K562 (cell line): ENCODE measurements around the gene CRKL. TPM values are rescaled to one million over a fixed set of nuclear protein-coding genes. Genes with fewer than 3 reads are reported as not detected.
A peak's percentile ranks its signal among the peaks of the same experiment; 100 is the strongest.

Source experiments
- CREB1 ChIP-seq, 2 experiments: sonication (generic) in 1 of 2; formaldehyde crosslinking in 1 of 2; IDR thresholded peaks; 2 replicates each; pipeline versions ENCODE4 v1.6.1 to v1.8.0; 2012 to 2022; ENCODE audit warnings: inconsistent platforms in 1 of 2, mild to moderate bottlenecking in 1 of 2, missing genetic modification reagents in 1 of 2, moderate library complexity in 1 of 2
- FOXK1 ChIP-seq: sonication (generic); formaldehyde crosslinking; IDR thresholded peaks from 2 replicates; pipeline ENCODE4 v1.8.0; 2022; ENCODE audit warnings: missing genetic modification reagents, mild to moderate bottlenecking, borderline replicate concordance
- MEF2D ChIP-seq: conservative IDR thresholded peaks from 2 replicates; pipeline ENCODE4 v1.6.1; 2016; ENCODE audit warnings: low read depth, missing genetic modification characterization, missing compliant biosample characterization
- PHF8 ChIP-seq: fragments of 200-600 bp; sonication (generic); IDR thresholded peaks from 2 replicates; pipeline ENCODE4 v1.6.1; 2012; ENCODE audit warnings: mixed run types, mild to moderate bottlenecking, inconsistent platforms, low read length, moderate library complexity, borderline replicate concordance
- PTRF ChIP-seq: fragments of 450-650 bp; IDR thresholded peaks from 2 replicates; pipeline ENCODE4 v1.6.1; 2016; ENCODE audit warnings: mild to moderate bottlenecking, missing genetic modification characterization, missing compliant biosample characterization
- RCOR1 ChIP-seq, 2 experiments: IDR thresholded peaks; 2 replicates each; pipeline ENCODE4 v1.6.1; 2012; ENCODE audit warnings: low read depth in 2 of 2, low read length in 2 of 2, borderline replicate concordance in 1 of 2, improper control_type of control experiment in 1 of 2
- RFX7 ChIP-seq: fragments of 250-450 bp; sonication (Bioruptor Pico); IDR thresholded peaks from 2 replicates; pipeline ENCODE4 v1.5.1; 2021; ENCODE audit warnings: mild to moderate bottlenecking
- ZBTB17 ChIP-seq: fragments of 450-650 bp; formaldehyde crosslinking; IDR thresholded peaks from 2 replicates; pipeline ENCODE4 v1.4.0; 2020; ENCODE audit warnings: mild to moderate bottlenecking
- ZC3H8 ChIP-seq: fragments of 450-650 bp; IDR thresholded peaks from 2 replicates; pipeline ENCODE4 v1.6.1; 2017
- polyA plus RNA-seq, 8 experiments: library from polyadenylated mRNA; depleted of rRNA in 4 of 8; stranded (reverse) in 5 of 8; unstranded in 3 of 8; fragments of >200 nt; fragmentation: Nextera tagmentation in 2 of 8; fragmentation: Illumina TruSeq in 1 of 8; extraction: Ambion mirVana in 2 of 8; extraction: Trizol in 1 of 8; gene quantifications; 2 replicates each; pipeline versions ENCODE4 v1.2.1 to v1.2.3, GENCODE V29; 2011 to 2014; ENCODE audit warnings: inconsistent platforms in 1 of 8, missing spikeins in 1 of 8
- total RNA-seq, 7 experiments: library from RNA; depleted of rRNA in 6 of 7; stranded (reverse); fragments of >200 nt in 6 of 7; fragmentation: Illumina TruSeq in 2 of 7; extraction: Trizol in 2 of 7; gene quantifications; 2 replicates each; pipeline versions ENCODE4 v1.2.1 to v1.2.3, GENCODE V29; 2011 to 2021; ENCODE audit warnings: low replicate concordance in 1 of 7
- TF ChIP-seq, protein P1 (sequence below): fragments of 450-650 bp; IDR thresholded peaks from 2 replicates; pipeline ENCODE4 v1.7.0; 2016; ENCODE audit warnings: borderline replicate concordance

The CRKL gene
- total and polyA plus RNA-seq, 9 of the 15 experiments (the other 6 are each of a cell fraction or from before 2014, with no cell fraction given), result 100 to 263 (median 124) TPM

DNA sequence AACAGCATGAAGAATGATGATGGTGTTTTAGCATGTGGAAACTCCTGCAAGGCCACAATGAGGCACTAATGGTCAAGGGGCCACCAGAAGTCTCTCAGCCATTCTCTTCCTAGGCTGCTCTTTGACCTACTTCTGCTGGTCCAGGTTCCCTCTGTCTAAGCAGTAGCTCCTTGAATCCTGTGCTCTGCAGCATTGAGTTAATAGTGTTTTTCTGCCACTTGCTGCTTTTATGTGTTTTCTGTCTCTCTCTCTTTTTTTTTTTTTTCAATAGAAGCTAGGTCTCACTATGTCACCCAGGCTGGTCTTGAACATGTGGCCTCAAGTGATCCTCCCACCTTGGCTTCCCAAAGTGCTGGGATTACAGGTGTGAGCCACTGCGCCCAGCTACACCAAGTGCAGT lies 29.8 kb downstream of the CRKL start (continued):
- TF ChIP-seq ZBTB17 (CRISPR knock-in tag) (no peak), PTRF (tag) (no peak), PHF8 (no peak), RCOR1 (IDR thresholded peaks at IDR 0.05; ENCODE audit: borderline replicate concordance in 1 of 2, low read depth in 2 of 2, low read length in 2 of 2) (no peak), CREB1 (IDR thresholded peaks at IDR 0.05) (no peak), CREB1 (CRISPR knock-in tag; IDR thresholded peaks at IDR 0.05) (0 out of 2 replicates have a peak, but pooled peaks have one; percentile 10), RFX7 (no peak), MEF2D (tag) (no peak), ZC3H8 (no peak), FOXK1 (CRISPR knock-in tag) (no peak)
- TF ChIP-seq, protein P1, sequence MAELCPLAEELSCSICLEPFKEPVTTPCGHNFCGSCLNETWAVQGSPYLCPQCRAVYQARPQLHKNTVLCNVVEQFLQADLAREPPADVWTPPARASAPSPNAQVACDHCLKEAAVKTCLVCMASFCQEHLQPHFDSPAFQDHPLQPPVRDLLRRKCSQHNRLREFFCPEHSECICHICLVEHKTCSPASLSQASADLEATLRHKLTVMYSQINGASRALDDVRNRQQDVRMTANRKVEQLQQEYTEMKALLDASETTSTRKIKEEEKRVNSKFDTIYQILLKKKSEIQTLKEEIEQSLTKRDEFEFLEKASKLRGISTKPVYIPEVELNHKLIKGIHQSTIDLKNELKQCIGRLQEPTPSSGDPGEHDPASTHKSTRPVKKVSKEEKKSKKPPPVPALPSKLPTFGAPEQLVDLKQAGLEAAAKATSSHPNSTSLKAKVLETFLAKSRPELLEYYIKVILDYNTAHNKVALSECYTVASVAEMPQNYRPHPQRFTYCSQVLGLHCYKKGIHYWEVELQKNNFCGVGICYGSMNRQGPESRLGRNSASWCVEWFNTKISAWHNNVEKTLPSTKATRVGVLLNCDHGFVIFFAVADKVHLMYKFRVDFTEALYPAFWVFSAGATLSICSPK, result 0 out of 2 replicates have a peak, but pooled peaks have one; percentile 2
- TF ChIP-seq, all 486 proteins: peak for 11
